ENCODE results near the gene EZR. TPM values are rescaled to one million over a fixed set of nuclear protein-coding genes. Genes with fewer than 3 reads are reported as not detected.
A peak's percentile ranks its signal among the peaks of the same experiment; 100 is the strongest.

Gene EZR
- total and polyA plus RNA-seq, 9 of the 15 experiments (the other 6 are each of a cell fraction or from before 2014, with no cell fraction given), result 36.5 to 162 (median 104) TPM

- TF ChIP-seq FOXO4 (CRISPR knock-in tag; IDR thresholded peaks at IDR 0.05), result no peak
- TF ChIP-seq TCFL5 (CRISPR knock-in tag; conservative IDR thresholded peaks at IDR 0.05), result no peak
- peak; percentile 86 for TF ChIP-seq EGR1 (conservative IDR thresholded peaks at IDR 0.05)
- TF ChIP-seq USF1 (CRISPR knock-in tag; IDR thresholded peaks at IDR 0.05), result peak; percentile 64
- TF ChIP-seq HMGXB4 (CRISPR knock-in tag; IDR thresholded peaks at IDR 0.05), result peak; percentile 87; the same call in 1 of the 2 replicates
- peak in 1 of 2 experiments; percentile 96; a peak in 2 of 4 replicates for TF ChIP-seq ZNF318 (IDR thresholded peaks at IDR 0.05; ENCODE audit: borderline replicate concordance in 1 of 2, low read depth in 1 of 2)
- TF ChIP-seq ZNF511 (CRISPR knock-in tag; IDR thresholded peaks at IDR 0.05), result peak; percentile 71; the same call in 1 of the 2 replicates
- no peak for TF ChIP-seq PTBP1 (IDR thresholded peaks at IDR 0.05; ENCODE audit: low read depth, low read length)
- no peak for TF ChIP-seq ZBTB49 (CRISPR knock-in tag; IDR thresholded peaks at IDR 0.05; ENCODE audit: borderline replicate concordance)
- no peak for TF ChIP-seq IRF2 (CRISPR knock-in tag; IDR thresholded peaks at IDR 0.05)
Measured at GRCh38 chr6:158853072-158853879, 34.1 kb upstream of the EZR start (continued).
